Neural cell (in vitro differentiated cells): Measurements from ENCODE around the gene PPCDC.

Experiments
- EP300 ChIP-seq: fragments of 450-650 bp; conservative IDR thresholded peaks from 2 replicates; pipeline ENCODE4 v1.6.1; 2014; ENCODE audit warnings: antibody characterized with exemption, mild to moderate bottlenecking, moderate library complexity; ENCODE audit not compliant: poor library complexity, severe bottlenecking
- EZH2 ChIP-seq: fragments of 200-600, 300-800 bp; shearing (Covaris generic), sonication (generic); IDR thresholded peaks from 2 replicates; pipeline ENCODE4 v1.6.1; 2014; ENCODE audit warnings: antibody characterized with exemption, low read length, borderline replicate concordance, mild to moderate bottlenecking; ENCODE audit not compliant: insufficient read depth, poor library complexity, severe bottlenecking
- MXI1 ChIP-seq: fragments of 450-650 bp; conservative IDR thresholded peaks from 2 replicates; pipeline ENCODE4 v1.6.1; 2014; ENCODE audit warnings: antibody characterized with exemption, mild to moderate bottlenecking; ENCODE audit not compliant: poor library complexity, severe bottlenecking
- POLR2AphosphoS5 ChIP-seq: IDR thresholded peaks from 2 replicates; pipeline ENCODE4 v1.6.1; 2012
- REST ChIP-seq: IDR thresholded peaks from 2 replicates; pipeline ENCODE4 v1.6.1; 2012; ENCODE audit warnings: borderline replicate concordance
- TF ChIP-seq, protein P1 (sequence below): fragments of 450-650 bp; IDR thresholded peaks from 2 replicates; pipeline ENCODE4 v1.5.1; 2014; ENCODE audit warnings: antibody characterized with exemption, mild to moderate bottlenecking, moderate library complexity; ENCODE audit not compliant: poor library complexity, severe bottlenecking

DNA sequence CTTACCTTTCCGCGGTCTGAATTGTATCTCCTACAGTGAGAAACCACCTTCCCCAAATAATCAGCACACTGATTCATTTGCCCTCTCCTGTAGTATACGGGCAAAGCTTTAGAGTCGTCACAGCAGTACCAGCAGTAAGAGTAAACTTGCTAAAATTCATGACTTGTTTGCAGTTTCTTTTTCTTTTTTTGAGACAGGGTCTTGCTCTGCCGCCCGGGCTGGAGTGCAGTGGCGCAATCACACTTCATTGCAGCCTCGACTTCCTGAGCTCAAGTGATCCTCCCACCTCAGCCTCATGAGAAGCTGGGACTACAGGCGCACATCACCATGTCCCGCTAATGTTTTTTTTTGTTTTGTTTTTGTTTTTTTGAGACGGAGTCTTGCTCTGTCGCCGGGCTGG, 16.2 kb upstream of the PPCDC start:
- no peak for TF ChIP-seq EZH2
- TF ChIP-seq MXI1, result no peak
- TF ChIP-seq, protein P1, sequence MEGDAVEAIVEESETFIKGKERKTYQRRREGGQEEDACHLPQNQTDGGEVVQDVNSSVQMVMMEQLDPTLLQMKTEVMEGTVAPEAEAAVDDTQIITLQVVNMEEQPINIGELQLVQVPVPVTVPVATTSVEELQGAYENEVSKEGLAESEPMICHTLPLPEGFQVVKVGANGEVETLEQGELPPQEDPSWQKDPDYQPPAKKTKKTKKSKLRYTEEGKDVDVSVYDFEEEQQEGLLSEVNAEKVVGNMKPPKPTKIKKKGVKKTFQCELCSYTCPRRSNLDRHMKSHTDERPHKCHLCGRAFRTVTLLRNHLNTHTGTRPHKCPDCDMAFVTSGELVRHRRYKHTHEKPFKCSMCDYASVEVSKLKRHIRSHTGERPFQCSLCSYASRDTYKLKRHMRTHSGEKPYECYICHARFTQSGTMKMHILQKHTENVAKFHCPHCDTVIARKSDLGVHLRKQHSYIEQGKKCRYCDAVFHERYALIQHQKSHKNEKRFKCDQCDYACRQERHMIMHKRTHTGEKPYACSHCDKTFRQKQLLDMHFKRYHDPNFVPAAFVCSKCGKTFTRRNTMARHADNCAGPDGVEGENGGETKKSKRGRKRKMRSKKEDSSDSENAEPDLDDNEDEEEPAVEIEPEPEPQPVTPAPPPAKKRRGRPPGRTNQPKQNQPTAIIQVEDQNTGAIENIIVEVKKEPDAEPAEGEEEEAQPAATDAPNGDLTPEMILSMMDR, result no peak
- TF ChIP-seq EP300, result no peak
- TF ChIP-seq POLR2AphosphoS5, result no peak
- no peak for TF ChIP-seq REST
